T-helper 1 cell treated with Interleukin-12 subunit alpha and Interleukin-12 subunit beta and Interleukin-4 antibody, amounts not matched to agents 30 ng/mL and 1 ng/mL, for 36 hours (primary cell): ENCODE results near the gene ZNF217. TPM values are rescaled to one million over a fixed set of nuclear protein-coding genes. Genes with fewer than 3 reads are reported as not detected.
"Not testable (repeated sequence)": the region's sequence is repeated elsewhere in the genome, so short reads cannot be mapped to it uniquely, and the experiment has no call there.

ENCODE experiments used
- intact Hi-C: fragments of 100-400 bp; cut with micrococcal nuclease; formaldehyde crosslinking; loops from one replicate; pipeline ENCODE4 v1.15.1; 2024
- total RNA-seq: library from RNA; stranded (reverse); gene quantifications from 2 replicates; pipeline ENCODE4 v1.2.3, GENCODE V29; 2022

The ZNF217 gene
- total RNA-seq, 1 donor from 2014 or later = 93.4 TPM

DNA sequence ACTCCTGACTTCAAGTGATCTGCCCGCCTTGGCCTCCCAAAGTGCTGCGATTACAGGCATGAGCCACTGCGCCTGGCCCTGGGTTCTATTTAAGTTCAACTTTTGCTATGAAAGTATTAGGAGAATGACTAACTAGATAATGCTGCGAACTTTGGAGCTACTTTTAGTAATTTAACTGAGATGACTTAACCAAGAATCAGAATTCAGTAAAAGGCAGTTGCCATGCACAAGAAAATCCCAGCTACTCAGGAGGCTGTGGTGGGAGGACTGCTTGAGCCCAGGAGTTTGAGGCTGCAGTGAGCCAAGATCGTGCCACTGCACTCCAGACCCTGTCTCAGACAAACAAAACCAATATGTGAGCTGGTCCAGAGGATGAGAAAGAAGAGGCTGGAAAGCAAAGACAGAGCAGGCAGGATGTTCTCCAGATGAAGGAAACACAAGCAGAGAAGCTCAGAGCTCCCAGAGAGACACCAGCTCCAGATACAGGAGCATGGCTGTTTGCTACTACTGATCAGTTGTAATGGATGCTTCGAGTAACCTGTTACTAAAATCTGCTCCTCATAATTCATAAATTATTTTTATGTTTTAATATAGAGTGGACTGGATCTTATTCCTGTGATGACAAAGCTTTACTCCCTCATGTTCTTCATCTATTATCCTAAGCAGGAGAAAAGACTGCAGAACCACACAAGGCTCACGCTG, 23.9 kb downstream of the ZNF217 start:
- intact Hi-C loops = no loop called here

DNA sequence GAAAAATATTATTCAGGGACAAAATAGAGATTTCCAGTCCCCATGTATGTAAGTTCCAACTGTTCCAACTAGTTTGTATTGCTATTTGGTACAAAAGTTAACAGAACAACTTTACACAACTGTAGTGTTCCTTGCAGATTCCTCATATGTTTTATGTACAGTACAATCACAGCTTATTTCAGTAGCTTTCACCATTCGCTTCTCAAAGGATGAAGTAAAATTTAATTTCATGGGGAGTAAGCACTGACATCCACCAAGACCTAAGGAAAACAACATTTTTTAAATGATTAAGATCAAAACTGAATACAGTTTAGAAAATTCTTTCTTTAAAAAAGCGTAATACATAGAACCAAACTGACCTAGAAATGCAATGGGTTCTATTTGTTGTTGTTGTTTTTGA, 24.6 kb downstream of the ZNF217 start:
- intact Hi-C loops = no loop called here

DNA sequence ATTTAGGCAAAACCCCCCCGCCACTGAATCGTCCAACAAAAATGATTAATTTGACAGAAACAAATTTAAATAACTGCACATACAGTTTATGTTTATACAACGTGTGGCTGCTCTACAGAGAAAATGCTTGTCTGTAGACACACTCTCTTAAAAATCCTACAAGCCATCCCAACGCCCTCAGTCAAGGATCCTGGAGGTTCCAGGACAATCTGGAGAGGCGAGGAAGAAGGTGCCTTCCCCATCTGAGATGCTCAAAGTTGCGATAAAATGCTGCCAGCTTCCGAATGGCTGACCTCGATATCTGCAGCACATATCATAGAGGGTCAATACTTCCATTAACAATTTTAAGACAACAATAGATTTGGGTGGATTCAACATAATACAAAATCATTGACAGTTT, 25.3 kb downstream of the ZNF217 start:
- intact Hi-C loops = no loop called here

DNA sequence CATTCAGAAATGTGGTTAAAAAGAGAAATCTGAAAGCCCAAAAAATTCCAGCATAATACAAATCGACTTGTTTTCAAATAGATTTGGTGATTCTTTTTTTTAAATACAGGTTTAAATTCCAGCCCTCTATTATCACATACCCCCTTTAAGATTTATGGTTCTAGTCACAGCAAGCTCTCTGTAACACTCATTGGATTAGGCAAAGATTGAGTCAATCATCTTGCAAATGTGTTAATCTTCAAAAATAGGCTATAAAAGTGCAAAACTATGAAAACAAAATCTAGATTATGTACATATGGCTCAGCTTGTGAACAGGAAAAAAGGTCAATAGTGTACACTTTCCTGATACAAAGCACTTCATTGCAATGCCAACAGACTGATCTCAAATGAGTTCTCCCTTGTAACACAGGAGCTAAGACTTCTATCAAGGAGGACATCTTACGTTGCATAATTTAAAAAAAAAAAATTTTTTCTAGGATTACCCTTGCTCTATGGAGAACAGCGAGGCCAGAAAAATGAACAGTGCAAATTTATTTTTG, 26.2 kb downstream of the ZNF217 start:
- intact Hi-C loops = no loop called here

DNA sequence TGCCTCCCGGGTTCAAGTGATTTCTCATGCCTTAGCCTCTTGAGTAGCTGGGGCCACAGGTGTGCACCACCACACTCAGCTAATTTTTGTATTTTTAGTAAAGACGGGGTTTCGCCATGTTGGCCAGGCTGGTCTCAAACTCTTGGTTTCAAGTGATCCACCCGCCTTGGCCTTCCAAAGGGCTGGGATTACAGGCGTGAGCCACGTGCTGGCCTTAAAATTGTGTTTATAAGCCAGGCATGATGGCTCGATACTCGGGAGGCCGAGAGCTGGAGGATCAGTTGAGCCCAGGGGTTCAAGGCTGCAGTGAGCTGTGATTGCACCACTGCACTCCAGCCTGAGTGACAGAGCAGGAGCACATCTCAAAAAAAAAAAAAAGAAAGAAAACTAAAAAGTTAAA, 27.0 kb downstream of the ZNF217 start:
- intact Hi-C loops = not testable (repeated sequence)

DNA sequence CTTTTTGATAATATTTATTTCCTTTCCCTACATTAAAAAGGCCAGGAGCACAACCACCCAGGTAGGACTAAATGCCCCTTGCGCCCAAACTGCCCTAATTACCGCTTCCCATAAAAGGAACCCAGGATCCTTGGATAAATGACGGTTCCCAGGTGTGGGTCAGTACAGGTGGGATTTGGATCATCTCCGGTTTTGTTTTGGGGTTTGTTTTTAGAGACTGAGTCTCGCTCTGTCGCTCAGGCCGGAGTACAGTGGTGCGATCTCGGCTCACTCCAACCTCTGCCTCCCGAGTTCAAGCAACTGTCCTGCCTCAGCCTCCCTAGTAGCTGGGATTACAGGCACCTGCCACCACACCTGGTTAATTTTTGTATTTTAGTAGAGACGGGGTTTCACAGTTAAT, 28.4 kb downstream of the ZNF217 start:
- intact Hi-C loops = no loop called here

DNA sequence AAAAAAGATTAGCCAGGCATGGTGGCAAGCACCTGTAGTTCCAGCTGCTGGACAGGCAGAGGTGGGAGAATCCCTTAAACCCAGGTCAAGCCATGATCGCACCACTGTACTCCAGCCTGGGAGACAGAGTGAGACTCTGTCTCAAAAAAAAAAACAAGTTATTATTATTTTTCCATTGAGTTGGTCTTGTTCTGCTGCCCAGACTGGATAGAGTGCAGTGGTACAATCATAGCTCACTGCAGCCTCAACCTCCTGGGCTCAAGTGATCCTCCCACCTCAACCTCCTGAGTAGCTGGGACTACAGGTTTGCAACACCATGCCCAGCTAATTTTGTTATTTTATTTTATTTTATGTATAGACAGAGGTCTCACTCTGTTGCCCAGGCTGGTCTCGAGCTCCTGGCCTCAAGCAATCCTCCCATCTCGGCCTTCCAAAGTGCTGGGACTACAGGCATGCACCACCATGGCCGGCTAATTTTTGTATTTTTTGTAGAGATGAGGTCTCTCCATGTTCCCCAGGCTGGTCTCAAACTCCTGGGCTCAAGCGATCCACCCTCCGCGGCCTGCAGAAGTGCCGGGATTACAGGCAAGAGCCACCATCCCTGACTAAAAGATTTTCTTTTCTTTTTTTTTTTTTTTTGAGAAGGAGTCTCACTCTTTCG, 31.4 kb downstream of the ZNF217 start:
- intact Hi-C loops = not testable (repeated sequence)

DNA sequence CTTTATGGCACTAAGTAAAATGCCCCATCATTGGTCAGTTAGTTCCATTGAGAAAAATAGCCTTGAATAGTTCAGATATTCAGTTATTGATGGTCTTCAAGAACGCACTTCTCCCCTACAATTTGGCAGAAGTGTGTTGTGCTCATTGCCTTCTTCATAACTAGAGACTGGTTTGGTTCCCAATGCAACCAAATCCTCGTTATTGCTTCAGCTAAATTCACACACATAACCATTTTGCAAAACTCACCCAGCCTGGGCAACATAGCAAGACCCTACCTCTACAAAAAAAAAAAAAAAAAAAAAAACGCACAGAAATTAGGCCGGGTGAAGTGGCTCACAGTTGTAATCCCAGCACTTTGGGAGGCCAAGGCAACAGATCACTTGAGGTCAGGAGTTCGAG, 32.1 kb downstream of the ZNF217 start:
- intact Hi-C loops = no loop called here

DNA sequence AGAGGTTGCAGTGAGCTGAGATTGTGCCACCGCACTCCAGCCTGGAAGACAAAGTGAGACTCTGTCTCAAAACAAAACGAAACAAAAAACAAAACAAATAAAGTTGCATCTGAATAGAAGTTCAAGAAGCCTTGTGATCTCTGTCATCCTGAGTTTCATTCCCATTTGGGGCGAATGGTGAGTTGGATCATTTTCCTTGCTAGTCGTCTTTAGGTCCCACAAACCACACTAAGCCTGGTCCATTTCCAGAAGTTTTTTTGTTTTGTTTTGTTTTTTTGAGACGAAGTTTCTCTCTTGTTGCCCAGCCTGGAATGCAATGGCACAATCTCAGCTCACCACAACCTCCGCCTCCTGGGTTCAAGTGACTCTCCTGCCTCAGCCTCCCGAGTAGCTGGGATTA, 33.8 kb downstream of the ZNF217 start:
- intact Hi-C loops = no loop called here

DNA sequence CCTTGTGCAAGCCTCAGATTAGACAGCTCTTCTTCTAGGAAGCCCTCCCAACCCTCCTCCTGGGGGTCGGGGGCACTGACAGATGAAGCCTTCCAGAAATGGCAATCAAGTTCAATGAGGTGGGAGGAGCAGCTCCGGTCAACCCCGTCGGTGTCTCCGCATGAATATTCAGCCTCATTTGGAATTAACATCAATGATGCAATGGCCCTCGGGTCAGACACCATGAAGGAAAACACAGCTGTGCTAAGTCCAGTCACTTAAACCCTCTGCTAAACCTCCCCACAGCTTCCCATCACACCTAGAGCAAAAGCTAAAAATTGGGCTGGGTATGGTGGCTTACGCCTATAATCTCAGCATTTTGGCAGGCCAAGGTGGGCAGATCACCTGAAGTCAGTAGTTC, 36.5 kb downstream of the ZNF217 start:
- intact Hi-C loops = no loop called here

DNA sequence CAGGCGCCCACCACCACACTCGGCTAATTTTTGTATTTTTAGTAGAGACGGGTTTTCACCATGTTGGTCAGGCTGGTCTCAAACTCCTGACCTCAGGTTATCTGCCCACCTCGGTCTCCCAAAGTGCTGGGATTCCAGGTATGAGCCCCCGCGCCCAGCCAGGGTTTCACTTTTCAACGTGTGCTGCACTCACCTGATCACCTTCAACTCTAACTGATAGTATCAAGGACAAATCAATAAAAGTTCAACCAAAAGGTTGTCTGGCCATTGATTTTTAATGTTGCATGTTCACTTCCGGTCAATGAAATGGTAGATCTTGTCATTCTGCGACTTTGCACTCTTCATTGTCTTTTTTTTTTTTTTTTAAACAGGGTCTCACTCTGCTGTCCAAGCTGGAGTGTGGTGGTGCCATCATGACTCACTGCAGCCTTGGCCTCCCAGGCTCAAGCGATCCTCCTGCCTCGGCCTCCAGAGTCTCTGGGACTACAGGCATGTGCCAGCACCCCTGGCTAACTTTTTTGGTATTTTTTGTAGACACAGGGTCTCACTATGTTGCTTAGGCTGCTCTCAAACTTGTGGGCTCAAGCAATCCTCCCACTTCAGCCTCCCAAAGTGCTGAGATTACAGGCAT, 37.3 kb downstream of the ZNF217 start:
- intact Hi-C loops = no loop called here

DNA sequence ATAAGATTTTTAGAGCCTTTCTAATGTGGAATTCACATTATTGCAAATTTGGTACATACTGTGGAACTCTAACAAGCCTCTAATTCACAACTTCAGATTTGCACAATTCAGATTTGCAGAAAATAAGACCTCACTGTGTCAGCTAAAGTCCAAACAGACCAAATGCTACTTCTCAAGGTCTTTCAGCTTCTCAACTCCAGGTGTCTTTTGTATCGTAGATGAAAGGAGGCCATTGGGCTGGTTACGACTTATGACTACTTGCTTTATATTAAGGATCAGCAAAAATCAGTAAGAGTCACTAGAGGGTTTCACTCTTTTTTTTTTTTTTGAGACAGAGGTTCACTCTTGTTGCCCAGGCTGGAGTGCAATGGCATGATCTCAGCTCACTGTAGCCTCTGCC, 37.8 kb downstream of the ZNF217 start:
- intact Hi-C loops = no loop called here

DNA sequence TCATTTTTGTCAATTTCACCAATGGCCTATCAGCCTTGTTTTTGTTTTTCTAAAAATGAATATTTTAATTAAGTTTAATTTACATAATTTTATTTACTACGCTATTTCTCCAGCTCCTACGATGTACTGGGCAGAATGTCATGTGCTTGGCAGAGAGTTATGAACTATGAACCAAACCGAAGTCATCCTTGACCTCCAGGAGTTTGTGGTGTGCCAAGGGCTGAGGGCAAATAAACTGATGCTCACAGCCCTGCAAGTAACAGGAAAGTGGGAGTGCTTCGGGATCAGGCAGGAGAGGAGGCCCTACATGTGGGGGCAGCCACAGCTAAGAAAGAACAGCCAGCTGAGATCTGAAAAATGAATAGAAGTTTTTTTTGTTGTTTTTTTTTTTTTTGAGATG, 38.6 kb downstream of the ZNF217 start:
- intact Hi-C loops = no loop called here

DNA sequence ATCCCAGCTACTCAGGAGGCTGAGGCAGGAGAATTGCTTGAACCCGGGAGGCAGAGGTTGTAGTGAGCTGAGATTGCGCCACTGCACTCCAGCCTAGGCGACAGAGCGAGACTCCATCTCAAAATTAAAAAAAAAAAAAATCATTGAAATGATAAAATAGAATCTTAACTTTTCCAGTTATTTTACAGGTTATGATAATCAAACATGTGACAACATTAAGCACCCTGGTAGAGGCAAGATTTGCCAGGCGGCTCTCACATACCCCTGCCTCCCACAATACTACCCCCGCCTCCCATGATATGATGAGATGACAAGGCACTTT, 41.1 kb downstream of the ZNF217 start:
- intact Hi-C loops = not testable (repeated sequence)

DNA sequence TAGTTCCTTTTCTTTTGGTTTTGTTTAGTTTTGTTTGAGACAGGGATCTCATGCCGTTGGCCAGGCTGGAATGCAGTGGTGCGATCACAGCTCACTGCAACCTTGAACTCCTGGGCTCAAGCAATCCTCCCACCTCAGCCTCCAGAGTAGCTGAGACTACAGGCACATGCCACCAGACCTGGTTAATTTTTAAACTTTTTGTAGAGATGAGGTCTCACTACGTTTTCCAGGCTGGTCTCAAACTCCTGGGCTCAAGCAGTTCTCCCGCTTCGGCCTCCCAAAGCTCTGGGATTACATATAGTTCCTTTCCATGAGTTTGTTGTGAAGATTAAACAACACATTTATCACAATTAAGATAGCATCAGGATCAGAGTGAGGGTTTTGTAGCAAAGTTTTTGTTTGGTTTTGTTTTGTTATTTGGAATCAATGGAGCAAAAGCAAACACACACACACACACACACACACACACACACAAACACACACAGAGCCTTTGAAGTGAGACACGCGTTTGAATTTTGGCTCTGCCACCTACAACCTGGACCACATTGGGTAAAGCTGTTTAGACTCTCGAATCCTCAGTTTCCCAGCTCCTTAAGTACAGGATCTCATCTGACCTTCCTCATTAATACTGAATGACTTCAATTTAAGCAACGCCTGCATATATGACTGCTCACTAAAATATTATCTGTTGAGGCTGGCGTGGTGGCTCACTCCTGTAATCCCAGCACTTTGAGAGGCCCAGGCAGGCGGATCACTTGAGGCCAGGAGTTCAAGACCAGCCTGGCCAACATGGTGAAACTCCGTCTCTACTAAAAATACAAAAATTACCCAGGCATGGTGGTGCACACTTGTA, 41.7 kb downstream of the ZNF217 start:
- intact Hi-C loops = not testable (repeated sequence)

DNA sequence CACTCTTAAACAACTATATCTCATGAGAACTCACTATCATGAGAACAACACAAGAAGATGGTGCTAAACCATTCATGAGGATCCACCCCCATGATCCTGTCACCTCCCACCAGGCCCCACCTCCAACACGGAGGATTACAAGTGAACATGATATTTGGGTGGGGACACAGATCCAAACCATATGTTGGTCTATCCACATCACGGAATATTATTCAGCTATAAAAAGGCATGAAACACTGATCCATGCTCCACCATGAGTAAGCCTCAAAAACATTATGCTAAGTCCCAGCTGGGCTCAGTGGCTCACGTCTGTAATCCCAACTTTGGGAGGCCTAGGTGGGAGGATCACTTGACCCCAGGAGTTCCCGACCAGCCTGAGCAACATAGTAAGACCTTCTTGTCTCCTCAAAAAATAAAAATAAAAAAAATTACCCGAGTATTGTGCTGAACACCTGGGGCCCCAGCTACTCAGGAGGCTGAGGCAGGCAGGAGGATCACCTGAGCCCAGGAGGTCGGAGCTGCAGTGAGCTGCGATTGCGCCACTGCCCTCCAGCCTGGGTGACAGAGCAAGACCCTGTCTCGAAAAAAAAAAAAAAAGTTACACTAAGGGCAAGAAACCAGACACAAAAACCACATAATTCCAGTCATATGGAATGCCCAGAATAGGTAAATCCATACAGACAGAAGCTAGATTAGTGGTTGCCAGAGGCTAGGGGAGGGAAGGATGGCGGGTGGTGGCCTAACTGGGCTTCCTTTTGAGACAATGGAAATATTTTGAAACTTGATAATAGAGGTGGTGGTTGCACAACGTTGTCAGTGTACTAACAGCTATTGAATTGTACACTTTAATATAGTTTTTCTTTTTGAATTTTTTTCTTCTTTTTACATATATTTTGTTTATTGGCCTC, 43.1 kb downstream of the ZNF217 start:
- intact Hi-C loops = no loop called here

DNA sequence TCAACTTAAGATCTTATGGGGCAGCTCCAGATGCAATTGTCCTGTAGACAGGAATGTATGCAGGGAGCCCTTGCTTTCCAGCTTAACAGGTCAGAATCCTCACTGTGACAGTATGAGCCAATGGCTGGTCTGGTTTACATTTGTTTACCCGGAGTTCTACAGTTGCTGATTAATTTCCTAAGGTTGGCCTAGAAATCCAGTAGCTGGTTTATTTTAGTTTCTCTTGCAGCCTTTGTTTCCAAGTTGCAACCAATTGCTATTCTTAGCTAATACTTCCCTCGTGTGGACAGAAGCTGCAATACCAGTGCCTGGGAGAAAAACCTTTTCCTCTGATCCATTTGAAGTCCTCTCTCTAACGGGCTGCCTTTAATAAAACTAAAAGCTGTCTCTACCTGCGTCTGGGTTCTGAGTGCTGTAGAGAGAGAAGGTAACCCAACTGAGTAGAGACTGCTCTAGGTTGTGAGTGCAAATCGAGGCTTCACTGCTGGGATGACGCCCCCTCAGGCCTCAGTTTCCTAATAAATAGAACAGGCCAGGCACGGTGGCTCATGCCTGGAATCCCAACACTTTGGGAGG, 45.9 kb downstream of the ZNF217 start:
- intact Hi-C loops = loop anchor here (1.0 to 5.0 kb wide), 7 partner anchors 135 to 1419 kb away; no protein-coding TSS in a partner anchor

DNA sequence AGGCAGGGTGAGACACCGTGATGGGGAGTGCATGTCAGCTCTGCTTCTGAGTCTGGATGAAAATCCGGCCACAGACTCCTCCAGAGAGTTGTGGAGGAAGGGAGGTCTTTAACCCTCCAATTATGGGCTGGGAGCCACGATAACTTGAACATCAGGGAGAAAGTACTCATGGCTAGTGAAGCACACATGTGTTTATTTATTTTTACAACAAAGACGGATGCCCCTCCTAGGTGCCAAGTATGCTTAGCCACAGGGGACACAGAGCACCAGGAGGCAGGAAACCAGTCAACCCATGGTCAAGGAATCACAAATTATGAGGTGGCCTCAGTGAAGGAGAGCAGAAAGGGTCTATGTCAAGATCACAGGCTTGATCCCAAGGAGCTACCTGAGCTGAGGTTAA, 54.1 kb downstream of the ZNF217 start:
- intact Hi-C loops = no loop called here

DNA sequence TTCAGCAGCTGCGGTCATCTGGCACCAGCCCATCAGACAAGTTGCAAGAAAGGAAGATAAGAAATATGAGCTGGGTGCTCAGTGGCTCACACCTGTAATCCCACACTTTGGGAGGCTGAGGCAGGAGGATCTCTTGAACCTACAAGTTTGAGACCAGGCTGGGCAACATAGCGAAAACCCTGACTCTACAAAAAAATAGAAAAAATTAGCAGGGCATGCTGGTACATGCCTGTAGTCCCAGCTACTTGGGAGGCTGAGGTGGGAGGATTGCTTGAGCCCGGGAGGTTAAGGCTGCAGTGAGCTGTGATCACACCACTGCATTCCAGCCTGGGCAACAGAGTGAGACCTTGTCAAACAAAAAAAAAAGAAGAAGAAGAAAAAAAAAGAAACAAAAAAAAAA, 57.3 kb downstream of the ZNF217 start:
- intact Hi-C loops = not testable (repeated sequence)

DNA sequence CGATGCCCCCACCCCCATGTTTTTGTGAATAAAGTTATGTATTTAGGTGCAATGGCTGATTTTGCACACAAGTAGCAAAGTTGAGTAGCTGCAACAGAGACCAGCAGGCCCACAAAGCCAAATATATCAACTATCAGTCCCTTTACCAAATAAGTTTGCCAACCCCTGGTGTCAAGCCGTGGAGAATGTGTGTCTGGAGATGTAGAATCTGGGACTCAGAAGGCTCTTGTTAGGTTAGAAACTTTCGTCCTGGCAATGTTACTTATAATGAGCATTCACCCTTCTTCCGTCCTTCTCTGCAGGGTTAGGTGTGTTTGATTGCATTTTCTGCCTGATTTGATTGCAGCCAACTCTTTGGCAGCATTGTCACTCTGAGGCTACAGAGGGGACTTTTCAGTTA, 57.8 kb downstream of the ZNF217 start:
- intact Hi-C loops = no loop called here
